H1 (cell line): ENCODE results near the gene TBC1D32.

Experiments used
- BACH1 ChIP-seq: IDR thresholded peaks from 2 replicates; pipeline ENCODE4 v1.6.1; 2012; ENCODE audit warnings: low read length, improper control_type of control experiment
- CEBPB ChIP-seq: IDR thresholded peaks from 2 replicates; pipeline ENCODE4 v1.6.1; 2012; ENCODE audit warnings: low read depth, low read length
- CTCF ChIP-seq, 3 experiments: IDR thresholded peaks; 1 replicate in 2 of 3; 2 replicates in 1 of 3; pipeline versions ENCODE4 v1.5.1 to v1.6.1; 2011; ENCODE audit warnings: low read length in 3 of 3, mild to moderate bottlenecking in 3 of 3, inconsistent platforms in 2 of 3, low read depth in 1 of 3, moderate library complexity in 1 of 3; ENCODE audit not compliant: insufficient read depth in 1 of 3; ENCODE audit errors: control extremely low read depth in 1 of 3
- GABPA ChIP-seq: IDR thresholded peaks from 2 replicates; pipeline ENCODE4 v1.6.1; 2011; ENCODE audit warnings: mild to moderate bottlenecking, low read length, moderate library complexity, borderline replicate concordance; ENCODE audit not compliant: insufficient read depth
- POLR2A ChIP-seq, 2 experiments: IDR thresholded peaks; 1 replicate in 1 of 2; 2 replicates in 1 of 2; pipeline ENCODE4 v1.6.1; 2011; ENCODE audit warnings: low read depth in 2 of 2, low read length in 2 of 2, mild to moderate bottlenecking in 2 of 2; ENCODE audit errors: control extremely low read depth in 1 of 2
- RFX5 ChIP-seq: IDR thresholded peaks from 2 replicates; pipeline ENCODE4 v1.6.1; 2011; ENCODE audit warnings: low read depth, low read length, improper control_type of control experiment, borderline replicate concordance
- TCF12 ChIP-seq: IDR thresholded peaks from 2 replicates; pipeline ENCODE4 v1.6.1; 2011; ENCODE audit warnings: low read depth, mild to moderate bottlenecking, low read length
- TF ChIP-seq, protein P1 (sequence below): IDR thresholded peaks from 2 replicates; pipeline ENCODE4 v1.6.1; 2011; ENCODE audit warnings: low read depth, mild to moderate bottlenecking, low read length; ENCODE audit not compliant: insufficient read depth

DNA sequence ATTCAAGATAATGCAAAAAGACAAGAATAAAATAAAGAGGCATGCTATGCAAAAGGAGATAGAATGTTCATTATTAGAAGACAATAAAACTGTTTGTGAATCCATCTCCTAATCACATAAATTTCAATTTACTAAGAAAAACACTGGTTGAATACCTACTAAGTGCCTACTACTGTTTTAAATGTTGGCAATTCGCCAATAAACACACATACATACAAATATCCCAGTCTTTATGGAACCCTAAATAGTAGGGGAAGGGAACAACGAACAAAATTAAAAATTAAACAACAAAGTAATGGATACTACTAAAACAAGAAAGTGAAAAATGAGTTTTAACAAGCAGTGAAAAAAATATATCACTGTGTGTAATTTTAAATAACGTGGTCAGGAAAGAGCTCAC is 158.5 kb downstream of the TBC1D32 start:
- TF ChIP-seq CTCF (IDR thresholded peaks at IDR 0.05; ENCODE audit: control extremely low read depth in 1 of 3, insufficient read depth in 1 of 3, low read depth in 1 of 3, low read length in 3 of 3): no peak
- TF ChIP-seq, protein P1, sequence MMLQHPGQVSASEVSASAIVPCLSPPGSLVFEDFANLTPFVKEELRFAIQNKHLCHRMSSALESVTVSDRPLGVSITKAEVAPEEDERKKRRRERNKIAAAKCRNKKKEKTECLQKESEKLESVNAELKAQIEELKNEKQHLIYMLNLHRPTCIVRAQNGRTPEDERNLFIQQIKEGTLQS: no peak
- no peak for TF ChIP-seq BACH1
- no peak for TF ChIP-seq CEBPB
- no peak for TF ChIP-seq POLR2A (IDR thresholded peaks at IDR 0.05; ENCODE audit: control extremely low read depth in 1 of 2, low read depth in 2 of 2, low read length in 2 of 2)
- TF ChIP-seq RFX5: no peak
- TF ChIP-seq GABPA: no peak
- TF ChIP-seq TCF12: no peak
